GM20431 (cell line): ENCODE results near the gene CFAP57.

Experiments
- in situ Hi-C: fragments of 300-500 bp; cut with MseI, MboI; formaldehyde crosslinking; loops from one replicate; pipeline ENCODE4 v1.15.0; 2020; ENCODE audit warnings: low sequenced_read_pairs; ENCODE audit not compliant: unreplicated experiment

Gene CFAP57

DNA sequence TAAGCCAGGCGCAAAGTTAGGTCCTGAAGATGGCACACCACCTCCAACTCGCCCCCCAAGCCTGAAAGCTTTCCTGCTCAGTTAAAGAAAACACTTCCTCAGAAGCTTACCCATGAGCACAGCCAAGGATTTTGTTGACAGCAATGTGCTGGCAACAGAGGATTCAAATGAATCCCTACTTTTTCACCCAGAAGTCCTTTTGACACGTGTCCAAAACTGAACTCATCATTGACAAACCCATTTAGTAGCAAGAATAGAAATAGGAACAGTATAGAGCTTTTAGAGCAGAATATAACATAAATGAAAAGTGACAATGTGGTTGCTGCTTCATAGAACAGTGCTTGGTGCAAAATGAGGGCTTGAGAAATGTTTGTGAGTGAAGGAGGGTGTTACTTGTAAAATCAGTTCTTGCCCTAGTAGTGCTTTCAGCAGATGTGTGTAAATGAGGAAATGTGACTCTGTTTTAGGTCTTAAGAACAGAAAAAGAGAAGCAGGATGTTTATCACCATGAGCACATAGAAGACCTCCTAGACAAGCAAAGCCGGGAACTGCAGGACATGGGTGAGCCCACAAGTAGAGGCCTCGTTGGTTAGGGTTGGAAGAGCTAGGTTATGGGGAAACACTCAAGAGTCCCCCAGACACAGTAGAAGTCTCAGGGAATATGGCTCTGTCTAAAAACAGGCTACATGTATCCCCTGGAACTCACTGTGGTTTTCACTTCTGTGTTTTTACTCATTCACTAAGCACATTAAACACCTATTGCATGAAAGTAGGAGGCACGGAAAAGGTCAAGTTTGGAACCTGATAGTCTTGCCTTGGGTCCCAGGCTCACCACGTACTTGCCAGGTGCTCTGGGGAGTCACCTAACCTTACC, 49.0 kb downstream of the CFAP57 start:
- in situ Hi-C loops, result no loop called here

DNA sequence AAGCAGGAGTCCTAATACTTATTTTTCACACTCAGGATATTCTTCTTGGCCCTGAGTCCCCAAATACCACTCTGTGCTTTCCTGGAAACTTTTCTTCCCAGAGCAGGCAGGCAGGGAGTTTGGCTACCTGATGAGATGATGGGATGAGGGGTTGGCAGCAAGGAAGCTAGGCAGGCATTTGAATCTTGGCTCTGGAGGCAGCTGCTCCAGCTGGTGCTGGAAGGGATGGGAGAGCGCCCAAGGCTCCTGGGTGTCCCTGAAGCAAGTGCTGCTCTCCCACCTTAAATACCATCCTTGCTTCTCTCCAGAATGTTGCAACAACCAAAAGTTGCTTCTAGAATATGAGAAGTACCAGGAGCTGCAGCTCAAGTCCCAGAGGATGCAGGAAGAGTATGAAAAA, 49.7 kb downstream of the CFAP57 start:
- in situ Hi-C loops, result no loop called here

DNA sequence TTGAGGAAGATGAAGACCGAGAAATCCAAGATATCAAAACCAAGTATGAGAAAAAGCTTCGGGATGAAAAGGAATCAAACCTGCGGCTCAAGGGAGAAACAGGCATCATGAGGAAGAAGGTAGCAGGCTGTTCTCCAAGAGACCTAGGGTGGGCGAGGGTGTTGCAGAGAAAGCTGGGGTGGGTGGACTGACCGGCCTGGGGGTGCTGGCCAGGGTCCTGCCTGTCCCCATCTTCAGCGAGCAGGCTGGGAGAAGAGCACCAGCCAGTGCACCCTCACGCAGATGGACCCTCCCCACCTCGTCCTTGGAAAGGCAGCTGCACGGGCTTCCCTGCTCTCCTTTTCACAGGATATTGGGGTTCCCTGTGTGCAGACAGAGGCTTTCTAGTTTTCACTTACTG, 50.7 kb downstream of the CFAP57 start:
- in situ Hi-C loops, result no loop called here

DNA sequence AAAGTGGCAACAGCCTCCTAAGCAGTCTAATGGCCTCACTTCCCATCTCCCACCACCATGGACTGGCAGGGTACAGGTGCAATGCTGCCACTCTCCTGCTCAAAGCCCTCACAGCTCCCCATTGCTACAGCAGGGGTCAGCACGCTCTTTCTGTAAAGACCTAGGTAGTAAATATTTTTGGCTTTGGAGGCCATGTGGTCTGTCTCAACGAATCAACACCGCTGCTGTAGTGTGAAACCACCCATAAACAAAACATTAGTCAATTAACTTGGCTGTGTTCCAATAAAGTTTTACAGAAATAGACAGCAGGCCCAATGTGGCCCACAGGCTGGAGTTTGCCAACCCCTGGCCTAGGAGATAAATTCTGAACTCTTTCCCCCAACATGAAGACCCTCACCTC, 53.0 kb downstream of the CFAP57 start:
- in situ Hi-C loops, result no loop called here

- in situ Hi-C loops, result no loop called here
Measured at GRCh38 chr1:43227143-43227764, 55.1 kb downstream of the CFAP57 start.

DNA sequence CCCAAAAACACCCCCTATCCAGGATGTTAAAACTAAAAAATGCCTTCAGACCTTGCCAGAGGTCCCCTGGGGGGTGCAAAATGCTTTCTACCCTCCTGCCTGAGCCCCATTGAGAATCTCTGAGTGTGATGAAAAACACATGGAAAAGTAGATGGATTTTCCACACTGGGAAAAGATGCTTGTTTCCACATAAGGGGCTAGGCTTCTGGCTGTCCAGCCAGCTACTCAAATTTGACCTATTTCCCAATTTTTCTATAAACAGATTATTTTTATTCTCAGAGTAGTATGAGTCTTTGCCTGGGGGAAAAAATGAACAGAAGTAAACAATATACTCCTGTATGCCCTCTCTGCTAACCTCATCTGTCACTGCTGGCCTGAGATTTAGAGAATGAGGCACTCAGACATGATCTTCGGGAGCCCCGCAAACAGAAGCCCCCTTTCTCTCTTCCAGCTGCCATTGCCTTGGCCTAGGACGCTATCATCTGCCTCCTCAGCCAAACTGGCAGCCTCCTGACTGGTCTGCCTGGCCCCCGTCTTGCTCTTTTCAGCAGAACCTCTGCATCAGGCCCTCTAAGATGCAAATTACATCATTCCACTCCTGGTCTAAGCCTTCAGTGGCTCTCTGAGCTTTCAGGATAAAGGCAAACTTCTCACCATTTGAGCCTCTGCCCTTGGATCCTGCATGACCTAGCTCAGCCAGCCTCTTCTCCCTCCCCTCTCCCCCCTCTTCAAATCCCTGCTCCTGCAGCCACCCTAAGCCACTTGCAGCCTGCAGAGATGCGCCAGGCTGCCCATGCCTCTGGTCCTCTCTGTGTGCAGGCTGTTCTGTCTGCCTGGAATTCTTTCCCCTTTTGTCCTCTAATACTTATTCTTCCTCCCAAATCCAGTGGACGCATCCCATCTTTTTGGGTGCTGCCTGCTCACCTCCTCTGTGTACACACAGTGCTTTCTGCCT, 58.0 kb downstream of the CFAP57 start:
- in situ Hi-C loops, result no loop called here

DNA sequence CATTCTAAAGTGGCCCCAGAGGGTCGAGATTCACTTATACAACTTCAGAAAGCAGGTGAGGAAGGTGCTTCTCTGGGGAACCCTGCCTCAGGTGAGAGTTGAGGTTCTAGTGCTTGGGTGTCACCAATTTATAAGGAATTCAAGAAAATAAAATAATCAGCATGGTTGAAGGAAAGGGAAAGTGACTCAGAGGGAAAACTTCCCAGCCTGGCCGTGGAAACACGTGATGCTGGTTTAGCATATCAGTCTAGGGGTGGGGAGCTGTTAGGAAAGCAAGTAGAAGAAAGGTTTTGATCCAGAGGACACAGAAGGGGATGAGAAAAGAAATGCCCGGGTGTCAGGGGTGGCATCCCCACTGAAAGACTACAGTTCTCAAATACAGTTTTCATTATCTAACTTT, 59.9 kb downstream of the CFAP57 start:
- in situ Hi-C loops, result no loop called here

DNA sequence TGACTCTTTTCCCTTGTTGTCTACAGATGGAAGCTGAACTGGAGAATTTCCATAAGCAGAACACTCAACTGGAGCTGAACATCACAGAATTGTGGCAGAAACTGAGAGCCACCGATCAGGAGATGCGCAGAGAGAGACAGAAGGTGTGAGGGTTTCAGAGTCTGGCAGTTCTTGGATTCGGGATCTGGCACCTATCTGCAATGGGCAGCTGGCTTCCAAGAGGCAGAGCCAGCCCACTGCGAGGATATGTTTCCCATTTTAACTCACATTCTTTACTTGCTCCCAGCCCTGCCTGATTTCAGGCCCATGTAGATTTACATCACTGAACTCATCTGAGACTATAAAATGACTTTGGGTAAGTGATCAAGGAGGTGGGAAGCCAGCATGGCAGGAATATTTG, 60.4 kb downstream of the CFAP57 start:
- in situ Hi-C loops, result no loop called here

DNA sequence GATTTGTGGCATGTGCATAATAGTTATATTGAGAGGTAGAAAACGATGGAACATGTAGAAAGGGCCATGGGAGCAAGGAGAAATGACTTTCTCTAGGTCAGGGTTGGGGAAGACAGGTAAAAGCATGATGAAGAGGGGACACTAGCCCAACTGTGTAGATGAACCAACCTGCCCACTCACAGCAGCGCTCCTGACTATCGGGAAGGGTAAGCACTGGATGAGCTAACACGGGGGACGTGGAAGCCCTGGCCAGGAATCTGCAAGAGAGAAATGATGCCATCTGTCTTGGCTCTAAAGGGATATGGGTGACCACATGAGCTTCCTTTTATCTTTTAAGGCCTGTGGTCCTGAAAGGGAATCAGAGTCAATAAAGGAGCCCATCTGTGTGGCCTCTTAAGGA, 61.5 kb downstream of the CFAP57 start:
- in situ Hi-C loops, result no loop called here

- in situ Hi-C loops, result no loop called here
Measured at GRCh38 chr1:43234267-43234666, 62.1 kb downstream of the CFAP57 start.

- in situ Hi-C loops, result no loop called here
Measured at GRCh38 chr1:43235040-43235439, 62.9 kb downstream of the CFAP57 start.

DNA sequence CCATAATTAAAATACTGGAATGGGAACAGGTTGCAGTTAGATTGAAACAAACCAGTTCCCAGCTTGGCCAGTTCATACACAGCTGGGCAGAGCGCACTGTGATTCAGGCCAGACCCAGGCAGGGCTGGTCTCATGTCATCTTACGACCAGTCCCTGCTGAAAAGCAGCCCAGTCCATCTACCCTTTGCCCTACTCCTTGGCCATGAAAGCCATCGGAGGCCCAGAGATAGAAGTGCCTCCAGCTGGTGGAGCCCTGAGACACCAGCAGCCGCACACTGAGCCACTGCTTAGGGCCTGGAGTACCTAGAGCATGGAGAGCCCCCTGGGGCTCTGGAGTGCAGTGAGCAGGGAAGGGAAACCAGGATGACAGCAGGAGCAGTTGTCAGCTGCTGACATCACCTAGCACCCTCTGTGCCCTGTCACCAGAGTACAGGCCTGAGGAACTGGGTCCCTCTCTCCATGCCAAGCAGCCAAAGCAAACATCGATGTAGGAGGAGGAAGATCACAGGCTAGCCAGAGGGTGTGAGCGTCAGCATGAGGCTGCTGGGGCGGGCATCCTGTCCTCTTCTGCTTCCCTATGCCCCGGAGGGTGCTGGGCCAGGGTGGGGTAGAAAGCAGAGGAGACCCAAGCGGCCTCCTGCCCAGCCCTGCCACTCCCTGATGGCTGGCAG, 63.5 kb downstream of the CFAP57 start:
- in situ Hi-C loops, result no loop called here

DNA sequence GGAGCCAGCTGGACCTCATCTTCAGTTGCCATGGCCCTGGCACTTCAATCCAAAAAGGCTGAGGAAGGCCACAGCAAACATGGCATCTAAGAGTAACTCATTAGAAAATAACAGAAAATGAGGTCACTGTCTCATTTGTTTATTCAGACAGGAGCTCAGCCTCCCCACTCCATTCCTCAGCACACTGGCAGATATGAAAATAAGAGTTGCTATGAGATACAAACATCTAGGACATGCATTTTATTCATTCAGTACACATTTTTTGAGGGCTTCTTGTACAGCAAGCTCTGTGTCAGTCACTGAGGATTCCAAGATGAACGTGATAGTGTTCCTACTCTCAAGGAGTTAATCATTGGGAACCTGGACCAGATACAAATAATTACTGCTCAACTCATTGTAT, 65.0 kb downstream of the CFAP57 start:
- in situ Hi-C loops, result no loop called here

DNA sequence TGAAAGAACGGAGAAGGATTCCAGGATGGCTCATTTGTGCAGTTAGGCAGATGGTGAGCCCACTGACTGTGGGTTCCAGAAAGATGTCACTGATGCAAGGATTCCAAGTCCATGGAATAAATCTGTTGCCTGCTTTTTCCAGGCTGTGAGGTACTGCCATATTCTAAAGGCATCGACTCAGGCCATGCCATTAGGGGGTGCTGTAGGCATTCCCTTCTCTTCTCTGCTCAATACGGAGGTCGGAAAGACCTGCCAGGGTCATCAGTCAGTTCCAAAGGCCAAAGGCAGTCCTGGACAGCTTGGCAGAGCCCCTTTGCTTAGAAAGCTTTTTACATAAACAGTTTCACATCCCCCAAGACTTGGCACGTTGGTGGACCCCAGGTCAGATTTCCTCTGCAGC, 66.0 kb downstream of the CFAP57 start:
- in situ Hi-C loops, result no loop called here

- in situ Hi-C loops, result no loop called here
Measured at GRCh38 chr1:43238991-43239469, 66.9 kb downstream of the CFAP57 start.

DNA sequence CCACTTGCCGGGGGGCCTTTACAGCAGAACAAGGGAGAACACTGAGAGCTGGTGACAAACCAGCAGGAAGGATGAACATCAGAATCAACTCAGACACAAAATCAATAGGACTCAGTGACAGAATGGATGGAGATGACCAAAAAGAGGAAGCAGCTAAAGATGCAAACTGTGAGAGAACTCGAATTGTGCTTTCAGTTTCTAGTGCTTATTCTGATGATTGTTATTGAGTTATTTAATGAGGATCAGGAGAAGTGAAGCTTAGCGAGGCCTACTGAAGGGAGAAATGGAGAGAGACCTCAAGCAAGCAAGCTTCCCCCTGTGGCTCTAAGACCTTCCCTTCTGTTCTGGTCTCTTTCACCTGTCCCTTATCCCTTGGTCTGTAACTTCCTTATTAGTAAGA, 67.4 kb downstream of the CFAP57 start:
- in situ Hi-C loops, result no loop called here

- in situ Hi-C loops, result no loop called here
Measured at GRCh38 chr1:43241413-43241836, 69.3 kb downstream of the CFAP57 start.

DNA sequence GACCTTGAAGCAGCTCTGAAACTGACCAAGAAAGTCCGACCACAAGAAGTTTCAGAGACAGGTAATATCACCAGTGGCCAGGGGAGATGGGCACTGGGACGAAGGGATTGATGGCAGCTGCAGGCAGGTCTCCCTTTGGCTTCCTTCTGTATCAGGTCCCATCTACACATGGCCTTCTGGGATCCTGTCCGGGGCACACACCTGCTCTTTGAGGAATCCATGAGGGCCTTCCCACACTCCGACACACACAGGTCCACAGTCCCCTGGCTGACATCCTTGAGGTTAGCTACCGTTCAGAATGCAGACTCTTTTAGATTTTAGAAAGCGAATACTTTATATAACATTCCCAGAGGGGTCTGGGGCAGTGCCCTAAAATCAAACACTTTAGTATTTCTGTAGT, 71.2 kb downstream of the CFAP57 start:
- in situ Hi-C loops, result no loop called here

DNA sequence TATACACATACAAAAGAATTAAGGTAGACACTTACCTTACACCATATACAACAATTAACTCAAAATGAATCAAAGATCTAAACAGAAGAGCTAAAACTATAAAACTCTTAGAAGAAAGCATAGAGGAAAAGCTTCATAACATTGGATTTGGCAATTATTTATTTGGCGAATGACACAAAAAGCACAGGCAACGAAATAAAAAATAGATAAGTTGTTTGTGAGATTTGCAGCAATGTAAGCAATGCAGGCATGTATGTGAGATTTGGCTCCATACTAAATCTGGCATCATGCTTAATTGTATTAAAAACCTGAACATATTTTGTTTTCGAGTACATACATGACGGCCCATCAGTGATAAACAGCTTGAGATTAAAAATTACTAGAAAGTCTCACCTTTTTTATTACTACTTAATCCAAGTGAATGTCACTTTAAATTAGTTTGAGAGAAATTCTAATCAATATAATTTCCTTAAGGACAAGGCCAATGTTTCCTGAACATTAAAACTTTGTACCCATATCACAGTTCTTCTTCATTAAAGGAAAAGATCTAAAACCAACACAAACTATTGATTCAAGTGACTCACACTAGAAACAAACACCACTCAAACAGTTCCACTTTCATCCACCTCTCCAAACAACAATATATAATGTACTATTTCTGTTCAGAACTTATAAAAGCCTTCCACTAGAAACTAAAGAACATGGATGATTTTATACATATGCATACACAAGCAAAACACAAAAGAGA, 74.5 kb downstream of the CFAP57 start:
- in situ Hi-C loops, result no loop called here
